B cell (primary cell): ENCODE measurements around the gene RSBN1. TPM values are rescaled to one million over a fixed set of nuclear protein-coding genes. Genes with fewer than 3 reads are reported as not detected.

Source experiments
- ATAC-seq: fragments of 200-7000 bp; cut with Tn5 transposase; one replicate; pipeline ENCODE4 v1.10.0; 2021; ENCODE audit warnings: low read depth, mild to moderate bottlenecking, moderate number of reproducible peaks, moderate library complexity
- CTCF ChIA-PET: fragments of 350-600 bp; sonication (Branson Sonifier 250); formaldehyde crosslinking; loops from one replicate; lab custom pipeline; 2021; ENCODE audit warnings: antibody characterized with exemption, inconsistent platforms; lab: Charles Lee
- POLR2A ChIA-PET: fragments of 350-600 bp; sonication (Branson Sonifier 250); formaldehyde crosslinking; loops from one replicate; lab custom pipeline; 2021; ENCODE audit warnings: antibody characterized with exemption; lab: Charles Lee
- DNase-seq: peaks from one replicate; pipeline ENCODE4 v3.0.0; 2013
- H2AFZ ChIP-seq: 2 replicates; pipeline ENCODE4 v1.6.1; 2012; ENCODE audit warnings: mild to moderate bottlenecking, low read depth, low read length; ENCODE audit not compliant: insufficient read depth, poor library complexity, severe bottlenecking
- H3K27ac ChIP-seq, 2 donors: 1 replicate in 1 of 2; 2 replicates in 1 of 2; pipeline ENCODE4 v1.5.1; 2012 to 2013; ENCODE audit warnings: low read length in 2 of 2, mild to moderate bottlenecking in 2 of 2, moderate library complexity in 1 of 2
- H3K27me3 ChIP-seq, 4 experiments: fragments of 200-600 bp in 1 of 4; sonication (generic) in 1 of 4; replicated peaks in 1 of 4; 1 replicate in 2 of 4; 2 replicates in 2 of 4; pipeline versions ENCODE4 v1.6.1 to v1.7.0; 2013 to 2016; ENCODE audit warnings: low read length in 3 of 4, mild to moderate bottlenecking in 2 of 4, mixed read lengths in 1 of 4, moderate library complexity in 1 of 4; ENCODE audit not compliant: insufficient read depth in 4 of 4, control insufficient read depth in 3 of 4; ENCODE audit errors: control extremely low read depth in 1 of 4
- H3K36me3 ChIP-seq, 2 experiments: replicated peaks in 1 of 2; 1 replicate in 1 of 2; 2 replicates in 1 of 2; pipeline versions ENCODE4 v1.6.1 to v1.7.1; 2013; ENCODE audit warnings: low read length in 1 of 2; ENCODE audit not compliant: insufficient read depth in 2 of 2, control insufficient read depth in 1 of 2; ENCODE audit errors: control extremely low read depth in 1 of 2, extremely low read depth in 1 of 2
- H3K4me1 ChIP-seq, 2 donors: fragments of 200-600 bp in 1 of 2; sonication (generic) in 1 of 2; 1 replicate in 1 of 2; 2 replicates in 1 of 2; pipeline versions ENCODE4 v1.5.1 to v1.6.1; 2013 to 2017; ENCODE audit warnings: low read length in 2 of 2; ENCODE audit not compliant: control insufficient read depth in 2 of 2, insufficient read depth in 2 of 2
- H3K4me2 ChIP-seq: replicated peaks from 2 replicates; pipeline ENCODE3; 2012; ENCODE audit warnings: mild to moderate bottlenecking, low read depth, low read length; ENCODE audit not compliant: poor library complexity, severe bottlenecking
- H3K4me3 ChIP-seq, 5 experiments: fragments of 200-600 bp in 1 of 5; sonication (generic) in 1 of 5; 1 replicate in 3 of 5; 2 replicates in 2 of 5; pipeline versions ENCODE4 v1.5.1 to v1.7.0; 2011 to 2016; ENCODE audit warnings: low read length in 4 of 5, mild to moderate bottlenecking in 4 of 5, low read depth in 2 of 5, control low read depth in 1 of 5, moderate library complexity in 1 of 5; ENCODE audit not compliant: insufficient read depth in 1 of 5; ENCODE audit errors: control extremely low read depth in 1 of 5, extremely low read depth in 1 of 5
- H3K79me2 ChIP-seq: fragments of 200-600 bp; sonication (generic); one replicate; pipeline ENCODE4 v1.6.0; 2016; ENCODE audit warnings: low read length; ENCODE audit not compliant: control insufficient read depth, insufficient read depth
- H3K9ac ChIP-seq: fragments of 200-600 bp; sonication (generic); 2 replicates; pipeline ENCODE4 v1.6.1; 2017; ENCODE audit warnings: mild to moderate bottlenecking, low read length, moderate library complexity
- H3K9me3 ChIP-seq, 3 donors: one replicate each; pipeline versions ENCODE4 v1.6.1 to v1.7.1; 2013; ENCODE audit warnings: low read length in 2 of 3; ENCODE audit not compliant: control insufficient read depth in 2 of 3, insufficient read depth in 1 of 3; ENCODE audit errors: control extremely low read depth in 1 of 3
- H4K20me1 ChIP-seq: 2 replicates; pipeline ENCODE4 v1.6.0; 2012; ENCODE audit warnings: mild to moderate bottlenecking, low read length; ENCODE audit not compliant: insufficient read depth, control insufficient read depth, poor library complexity, severe bottlenecking
- H3K27ac Mint-ChIP-seq: one replicate; pipeline ENCODE4 v1.8.0; 2021; ENCODE audit warnings: mixed read lengths
- H3K27me3 Mint-ChIP-seq: one replicate; pipeline ENCODE4 v1.8.0; 2021; ENCODE audit warnings: mixed read lengths
- H3K4me1 Mint-ChIP-seq: one replicate; pipeline ENCODE4 v1.8.0; 2021; ENCODE audit warnings: mixed read lengths
- H3K4me3 Mint-ChIP-seq: one replicate; pipeline ENCODE4 v1.8.0; 2021; ENCODE audit warnings: mixed read lengths
- H3K9me3 Mint-ChIP-seq: one replicate; pipeline ENCODE4 v1.8.0; 2022; ENCODE audit warnings: mixed read lengths; ENCODE audit not compliant: insufficient read depth
- EZH2 ChIP-seq: IDR thresholded peaks from 2 replicates; pipeline ENCODE4 v1.6.1; 2012; ENCODE audit warnings: borderline replicate concordance, low read depth, mild to moderate bottlenecking, moderate library complexity, low read length; ENCODE audit not compliant: insufficient read depth, poor library complexity, severe bottlenecking
- WGBS: methylation state at CpG from one replicate; pipeline ENCODE4 v1.1.5; 2013; ENCODE audit warnings: missing lambda C conversion rate; ENCODE audit not compliant: insufficient coverage; 5-methylcytosine and 5-hydroxymethylcytosine counted together
- intact Hi-C: fragments of 100-400 bp; cut with micrococcal nuclease; formaldehyde crosslinking; loops from one replicate; pipeline ENCODE4 v1.10.0; 2022
- polyA plus RNA-seq: library from polyadenylated mRNA; depleted of rRNA; stranded (reverse); fragments of >200 nt; gene quantifications from 2 replicates; pipeline ENCODE4 v1.2.3, GENCODE V29; 2012
- total RNA-seq, 2 donors: library from RNA; stranded (reverse); fragments of 120-200 nt in 1 of 2; gene quantifications; 1 replicate in 1 of 2; 2 replicates in 1 of 2; pipeline versions ENCODE4 v1.2.3 to v1.2.4, GENCODE V29; 2013 to 2022
- TF ChIP-seq, protein P1 (sequence below): fragments of 200-600 bp; IDR thresholded peaks from one replicate; pipeline ENCODE4 v1.8.0; 2022; ENCODE audit warnings: antibody characterized with exemption, mild to moderate bottlenecking

The RSBN1 gene
- total and polyA plus RNA-seq, 2 donors (not counting 1 experiment from before 2014, with no cell fraction given): 20.6 to 40.2 TPM

- H3K9ac ChIP-seq: no peak overlapping the region
- H4K20me1 ChIP-seq: peaks cover 17% of the 10 kb centered on the region
- CTCF ChIA-PET: no interaction called here
- intact Hi-C loops: loop anchor here (2.0 kb wide), 1 partner anchor 14 kb away; no protein-coding TSS in a partner anchor
- peak overlapping the region in 1 of 2 donors; percentile 23 for H3K27ac ChIP-seq
- no peak for ATAC-seq
- no peak overlapping the region for H2AFZ ChIP-seq
- Mint-ChIP-seq H3K27ac (no peak overlapping the region), H3K9me3 (no peaks in the 10 kb centered on the region), H3K4me1 (peaks cover 19% of the 10 kb centered on the region), H3K27me3 (no peaks in the 10 kb centered on the region), H3K4me3 (no peak overlapping the region)
- 0% methylated on average over 1 of the region's 5 CpGs for WGBS
- no peak overlapping the region for H3K4me3 ChIP-seq
- H3K27me3 ChIP-seq: no peaks in the 10 kb centered on the region
- H3K4me1 ChIP-seq: peaks cover 30 to 32% of the 10 kb centered on the region in 2 donors
- no peak for DNase-seq
- H3K4me2 ChIP-seq: peak overlapping the region; percentile 46
- H3K36me3 ChIP-seq: peaks cover 3 to 5% of the 10 kb centered on the region in 2 experiments
- peaks cover 70% of the 10 kb centered on the region for H3K79me2 ChIP-seq
- no peaks in the 10 kb centered on the region for H3K9me3 ChIP-seq
- POLR2A ChIA-PET: interaction anchor here (0.5 kb wide), 1 partner anchor 21 kb away, joined by 9 read pairs; no protein-coding TSS in a partner anchor
- TF ChIP-seq, protein P1, sequence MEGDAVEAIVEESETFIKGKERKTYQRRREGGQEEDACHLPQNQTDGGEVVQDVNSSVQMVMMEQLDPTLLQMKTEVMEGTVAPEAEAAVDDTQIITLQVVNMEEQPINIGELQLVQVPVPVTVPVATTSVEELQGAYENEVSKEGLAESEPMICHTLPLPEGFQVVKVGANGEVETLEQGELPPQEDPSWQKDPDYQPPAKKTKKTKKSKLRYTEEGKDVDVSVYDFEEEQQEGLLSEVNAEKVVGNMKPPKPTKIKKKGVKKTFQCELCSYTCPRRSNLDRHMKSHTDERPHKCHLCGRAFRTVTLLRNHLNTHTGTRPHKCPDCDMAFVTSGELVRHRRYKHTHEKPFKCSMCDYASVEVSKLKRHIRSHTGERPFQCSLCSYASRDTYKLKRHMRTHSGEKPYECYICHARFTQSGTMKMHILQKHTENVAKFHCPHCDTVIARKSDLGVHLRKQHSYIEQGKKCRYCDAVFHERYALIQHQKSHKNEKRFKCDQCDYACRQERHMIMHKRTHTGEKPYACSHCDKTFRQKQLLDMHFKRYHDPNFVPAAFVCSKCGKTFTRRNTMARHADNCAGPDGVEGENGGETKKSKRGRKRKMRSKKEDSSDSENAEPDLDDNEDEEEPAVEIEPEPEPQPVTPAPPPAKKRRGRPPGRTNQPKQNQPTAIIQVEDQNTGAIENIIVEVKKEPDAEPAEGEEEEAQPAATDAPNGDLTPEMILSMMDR: no peak
- TF ChIP-seq EZH2: no peak
These were observed 31.7 kb downstream of the RSBN1 start for GRCh38 chr1:113780374-113781146.

GRCh38 chr1:113779542-113779941 lies 32.7 kb downstream of the RSBN1 start:
- no peaks in the 10 kb centered on the region for H3K9me3 ChIP-seq
- CTCF ChIA-PET: no interaction called here
- H3K9ac ChIP-seq: no peak overlapping the region
- H4K20me1 ChIP-seq: peaks cover 17% of the 10 kb centered on the region
- Mint-ChIP-seq H3K4me3 (no peak overlapping the region), H3K27me3 (no peaks in the 10 kb centered on the region), H3K4me1 (peaks cover 17% of the 10 kb centered on the region), H3K27ac (no peak overlapping the region), H3K9me3 (no peaks in the 10 kb centered on the region)
- no peak overlapping the region for H3K4me3 ChIP-seq
- WGBS: 99% methylated on average over 6 of the region's 6 CpGs
- no peaks in the 10 kb centered on the region for H3K27me3 ChIP-seq
- POLR2A ChIA-PET: no interaction called here
- H3K27ac ChIP-seq: no peak overlapping the region
- peaks cover 30 to 32% of the 10 kb centered on the region in 2 donors for H3K4me1 ChIP-seq
- H3K79me2 ChIP-seq: peaks cover 70% of the 10 kb centered on the region
- H2AFZ ChIP-seq: no peak overlapping the region
- H3K4me2 ChIP-seq: no peak overlapping the region
- no peak for ATAC-seq
- no peak for TF ChIP-seq EZH2
- TF ChIP-seq, protein P1: no peak
- no peak for DNase-seq
- intact Hi-C loops: no loop called here
- peaks cover 3 to 5% of the 10 kb centered on the region in 2 experiments for H3K36me3 ChIP-seq
